SK-N-SH (cell line): ENCODE results near the gene BCAR3. TPM values are rescaled to one million over a fixed set of nuclear protein-coding genes. Genes with fewer than 3 reads are reported as not detected.

ENCODE experiments used
- CTCF ChIA-PET: fragments of 300-600, 350-600 bp; formaldehyde crosslinking; extraction: SDS; loops from one replicate; lab custom pipeline; 2021; lab: Yijun Ruan, JAX
- POLR2A ChIA-PET: fragments of 350-600 bp; sonication (Branson Sonifier 250); formaldehyde crosslinking; extraction: SDS; loops from one replicate; lab custom pipeline; 2020; ENCODE audit warnings: antibody characterized with exemption, inconsistent platforms; lab: Yijun Ruan, JAX
- DNase-seq: peaks from one replicate; pipeline ENCODE4 v3.0.0; 2012
- H2AFZ ChIP-seq: fragments of 200-600 bp; sonication (generic); 2 replicates; pipeline ENCODE4 v1.8.1; 2016; ENCODE audit warnings: antibody characterized with exemption, mild to moderate bottlenecking, low read depth
- H3F3A ChIP-seq: fragments of 200-600 bp; sonication (generic); replicated peaks from 2 replicates; pipeline ENCODE3; 2016; ENCODE audit warnings: antibody characterized with exemption, mild to moderate bottlenecking; ENCODE audit not compliant: insufficient read depth
- H3K27ac ChIP-seq, 2 experiments: fragments of 200-500 bp in 1 of 2; fragments of 200-600 bp in 1 of 2; sonication (Bioruptor generic) in 1 of 2; sonication (generic), shearing (Covaris generic) in 1 of 2; 2 replicates each; pipeline versions ENCODE4 v1.5.1 to v1.6.1; 2014 to 2016; ENCODE audit warnings: low read depth in 2 of 2, inconsistent platforms in 1 of 2, low read length in 1 of 2, mild to moderate bottlenecking in 1 of 2, mixed read lengths in 1 of 2
- H3K27me3 ChIP-seq: fragments of 200-600 bp; sonication (generic), shearing (Covaris generic); 2 replicates; pipeline ENCODE4 v1.6.1; 2016; ENCODE audit warnings: mixed run types; ENCODE audit not compliant: insufficient read depth
- H3K36me3 ChIP-seq, 2 experiments: fragments of 200-500 bp in 1 of 2; fragments of 200-600 bp in 1 of 2; sonication (Bioruptor generic) in 1 of 2; sonication (generic) in 1 of 2; replicated peaks in 1 of 2; 2 replicates each; pipeline versions ENCODE3 to v1.5.1; 2014 to 2016; ENCODE audit warnings: low read length in 1 of 2, mild to moderate bottlenecking in 1 of 2; ENCODE audit not compliant: insufficient read depth in 2 of 2, control insufficient read depth in 1 of 2
- H3K4me1 ChIP-seq, 2 experiments: fragments of 200-500 bp in 1 of 2; fragments of 200-600 bp in 1 of 2; sonication (Bioruptor generic) in 1 of 2; sonication (generic), shearing (Covaris generic) in 1 of 2; 2 replicates each; pipeline versions ENCODE4 v1.5.1 to v1.6.1; 2014 to 2016; ENCODE audit warnings: low read depth in 1 of 2, low read length in 1 of 2, mixed run types in 1 of 2; ENCODE audit not compliant: insufficient read depth in 2 of 2, control insufficient read depth in 1 of 2
- H3K4me2 ChIP-seq: fragments of 200-600 bp; sonication (generic), shearing (Covaris generic); 2 replicates; pipeline ENCODE4 v1.6.1; 2017; ENCODE audit warnings: mixed run types
- H3K4me3 ChIP-seq, 2 experiments: fragments of 200-500 bp in 1 of 2; fragments of 200-600 bp in 1 of 2; sonication (Bioruptor generic) in 1 of 2; sonication (generic), shearing (Covaris generic) in 1 of 2; 2 replicates each; pipeline versions ENCODE4 v1.5.1 to v1.8.1; 2014 to 2016; ENCODE audit warnings: low read depth in 2 of 2, inconsistent platforms in 1 of 2, low read length in 1 of 2, mild to moderate bottlenecking in 1 of 2, mixed read lengths in 1 of 2, moderate library complexity in 1 of 2
- H3K79me2 ChIP-seq: fragments of 200-600 bp; sonication (generic); 2 replicates; pipeline ENCODE4 v1.8.1; 2017; ENCODE audit warnings: mild to moderate bottlenecking; ENCODE audit not compliant: insufficient read depth
- H3K9ac ChIP-seq: fragments of 200-600 bp; sonication (generic); 2 replicates; pipeline ENCODE4 v1.6.1; 2017; ENCODE audit warnings: mixed run types
- H3K9me2 ChIP-seq: fragments of 200-600 bp; sonication (generic); 2 replicates; pipeline ENCODE4 v1.6.1; 2017; ENCODE audit warnings: mixed run types
- H3K9me3 ChIP-seq: fragments of 200-600 bp; sonication (generic); 2 replicates; pipeline ENCODE4 v1.6.1; 2017; ENCODE audit warnings: mixed run types, mild to moderate bottlenecking, moderate library complexity
- H4K20me1 ChIP-seq: fragments of 200-600 bp; sonication (generic); 2 replicates; pipeline ENCODE4 v1.6.1; 2017; ENCODE audit warnings: mild to moderate bottlenecking, mixed run types; ENCODE audit not compliant: insufficient read depth
- CHD2 ChIP-seq: fragments of 150-350 bp; IDR thresholded peaks from 2 replicates; pipeline ENCODE4 v1.6.1; 2018; ENCODE audit warnings: low read length; ENCODE audit not compliant: partially characterized antibody
- CTCF ChIP-seq: fragments of 200-600 bp; sonication (generic); IDR thresholded peaks from 2 replicates; pipeline ENCODE4 v1.6.1; 2017; ENCODE audit warnings: antibody characterized with exemption, mild to moderate bottlenecking, moderate library complexity
- ELF1 ChIP-seq: IDR thresholded peaks from 2 replicates; pipeline ENCODE4 v1.4.0; 2012
- EP300 ChIP-seq, 2 experiments: IDR thresholded peaks; 2 replicates each; pipeline versions ENCODE4 v1.4.0 to v1.6.1; 2012; ENCODE audit warnings: borderline replicate concordance in 1 of 2, low read depth in 1 of 2, low read length in 1 of 2
- EZH2phosphoT487 ChIP-seq: fragments of 200-600 bp; sonication (generic); IDR thresholded peaks from 2 replicates; pipeline ENCODE4 v1.6.1; 2017; ENCODE audit warnings: low read depth, mixed run types, mild to moderate bottlenecking, antibody characterized with exemption, moderate library complexity, borderline replicate concordance
- FOXJ3 ChIP-seq: sonication (generic); formaldehyde crosslinking; IDR thresholded peaks from 2 replicates; pipeline ENCODE4 v1.5.1; 2020; ENCODE audit warnings: mild to moderate bottlenecking, missing genetic modification reagents
- JUND ChIP-seq: IDR thresholded peaks from 2 replicates; pipeline ENCODE4 v1.4.0; 2012
- MEF2A ChIP-seq: IDR thresholded peaks from 2 replicates; pipeline ENCODE4 v1.4.0; 2012; ENCODE audit warnings: low read depth, borderline replicate concordance
- MXI1 ChIP-seq: IDR thresholded peaks from 2 replicates; pipeline ENCODE4 v1.6.1; 2012; ENCODE audit warnings: mild to moderate bottlenecking, low read depth, low read length, improper control_type of control experiment
- PBX3 ChIP-seq: IDR thresholded peaks from 2 replicates; pipeline ENCODE4; 2012
- RAD21 ChIP-seq: IDR thresholded peaks from 2 replicates; pipeline ENCODE4 v1.6.1; 2012; ENCODE audit warnings: mild to moderate bottlenecking, low read length
- RFX5 ChIP-seq: IDR thresholded peaks from 2 replicates; pipeline ENCODE4 v1.6.1; 2012; ENCODE audit warnings: mild to moderate bottlenecking, improper control_type of control experiment, low read length
- SIN3A ChIP-seq: IDR thresholded peaks from 2 replicates; pipeline ENCODE4 v1.6.1; 2012; ENCODE audit warnings: low read depth, mild to moderate bottlenecking, low read length, moderate library complexity, borderline replicate concordance
- SMC3 ChIP-seq: IDR thresholded peaks from 2 replicates; pipeline ENCODE4 v1.6.1; 2012; ENCODE audit warnings: low read depth, low read length, improper control_type of control experiment
- TAF1 ChIP-seq: IDR thresholded peaks from 2 replicates; pipeline ENCODE4 v1.6.1; 2012; ENCODE audit warnings: low read depth, mild to moderate bottlenecking, low read length, moderate library complexity, borderline replicate concordance
- TCF12 ChIP-seq: IDR thresholded peaks from 2 replicates; pipeline ENCODE4 v1.4.0; 2012
- USF1 ChIP-seq: IDR thresholded peaks from 2 replicates; pipeline ENCODE4 v1.4.0; 2012; ENCODE audit warnings: low read depth, borderline replicate concordance
- YY1 ChIP-seq: IDR thresholded peaks from 2 replicates; pipeline ENCODE4 v1.4.0; 2012; ENCODE audit warnings: low read depth, mild to moderate bottlenecking
- WGBS: methylation state at CpG from one replicate; pipeline ENCODE4 v1.1.6; 2017; ENCODE audit warnings: low lambda C conversion rate; 5-methylcytosine and 5-hydroxymethylcytosine counted together
- polyA plus RNA-seq, 3 experiments: library from polyadenylated mRNA; depleted of rRNA; stranded (reverse); fragments of >200 nt; gene quantifications; 2 replicates each; pipeline ENCODE4 v1.2.3, GENCODE V29; 2012
- TF ChIP-seq, protein P1 (sequence below): IDR thresholded peaks from 2 replicates; pipeline ENCODE4 v1.4.0; 2012; ENCODE audit warnings: low read depth, borderline replicate concordance

The BCAR3 gene
- polyA plus RNA-seq, 1 of the 3 experiments (the other 2 are of a cell fraction) = 58.4 TPM

DNA sequence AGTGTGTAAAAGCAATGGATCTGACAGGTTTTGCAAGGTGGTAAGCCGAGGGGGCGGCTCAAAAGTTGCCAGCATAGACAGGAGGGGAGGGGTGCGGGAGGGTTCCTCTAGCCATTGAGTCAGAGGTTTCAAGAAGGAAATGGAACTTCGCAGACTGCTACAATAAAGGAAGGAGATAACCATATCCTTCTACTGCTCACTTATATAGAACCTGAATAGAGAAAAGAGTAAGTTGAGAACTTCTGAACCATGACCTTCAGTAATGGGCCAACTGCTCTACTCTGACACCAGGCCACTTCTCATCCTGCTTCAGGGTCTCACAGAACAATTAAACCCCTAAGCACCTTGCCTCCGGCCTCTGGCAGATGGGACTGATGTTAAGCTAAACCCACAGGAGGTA lies 26.3 kb upstream of the BCAR3 start (continued):
- TF ChIP-seq CHD2 (no peak), USF1 (no peak), SMC3 (no peak), FOXJ3 (no peak), PBX3 (no peak), EZH2phosphoT487 (no peak), MEF2A (no peak), RFX5 (no peak)
- TF ChIP-seq, all 33 proteins: peak for 0

- no peaks in the 10 kb centered on the region for H4K20me1 ChIP-seq
- H3K4me3 ChIP-seq = no peak overlapping the region
- peaks cover 25% of the 10 kb centered on the region for H3F3A ChIP-seq
- H3K27ac ChIP-seq = peak overlapping the region in 1 of 2 experiments; percentile 27; a peak in 2 of 4 replicates
- no peaks in the 10 kb centered on the region for H3K9me3 ChIP-seq
- no peaks in the 10 kb centered on the region for H3K27me3 ChIP-seq
- no peak overlapping the region for H3K4me2 ChIP-seq
- no peak overlapping the region for H3K9ac ChIP-seq
- TF ChIP-seq EP300 (IDR thresholded peaks at IDR 0.05; ENCODE audit: borderline replicate concordance in 1 of 2, low read depth in 1 of 2, low read length in 1 of 2) (no peak), TAF1 (no peak), CHD2 (no peak), RAD21 (no peak), YY1 (no peak), TCF12 (no peak), RFX5 (no peak), SIN3A (no peak), CTCF (no peak), ELF1 (no peak), MXI1 (no peak), JUND (no peak), USF1 (no peak)
- TF ChIP-seq, protein P1, sequence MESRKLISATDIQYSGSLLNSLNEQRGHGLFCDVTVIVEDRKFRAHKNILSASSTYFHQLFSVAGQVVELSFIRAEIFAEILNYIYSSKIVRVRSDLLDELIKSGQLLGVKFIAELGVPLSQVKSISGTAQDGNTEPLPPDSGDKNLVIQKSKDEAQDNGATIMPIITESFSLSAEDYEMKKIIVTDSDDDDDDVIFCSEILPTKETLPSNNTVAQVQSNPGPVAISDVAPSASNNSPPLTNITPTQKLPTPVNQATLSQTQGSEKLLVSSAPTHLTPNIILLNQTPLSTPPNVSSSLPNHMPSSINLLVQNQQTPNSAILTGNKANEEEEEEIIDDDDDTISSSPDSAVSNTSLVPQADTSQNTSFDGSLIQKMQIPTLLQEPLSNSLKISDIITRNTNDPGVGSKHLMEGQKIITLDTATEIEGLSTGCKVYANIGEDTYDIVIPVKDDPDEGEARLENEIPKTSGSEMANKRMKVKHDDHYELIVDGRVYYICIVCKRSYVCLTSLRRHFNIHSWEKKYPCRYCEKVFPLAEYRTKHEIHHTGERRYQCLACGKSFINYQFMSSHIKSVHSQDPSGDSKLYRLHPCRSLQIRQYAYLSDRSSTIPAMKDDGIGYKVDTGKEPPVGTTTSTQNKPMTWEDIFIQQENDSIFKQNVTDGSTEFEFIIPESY = no peak
- TF ChIP-seq, all 33 proteins: peak for 0
- WGBS = 96% methylated on average over 3 of the region's 3 CpGs
- no peak for DNase-seq
- H3K4me1 ChIP-seq = peaks cover 40 to 53% of the 10 kb centered on the region in 2 experiments
- H3K9me2 ChIP-seq = no peaks in the 10 kb centered on the region
- POLR2A ChIA-PET = no interaction called here
- CTCF ChIA-PET = interaction anchor here (0.7 to 2.6 kb wide), 5 partner anchors 16 to 401 kb away, joined by 3 to 14 read pairs (median 3); no protein-coding TSS in a partner anchor
- no peaks in the 10 kb centered on the region for H3K36me3 ChIP-seq
- H2AFZ ChIP-seq = no peak overlapping the region
- H3K79me2 ChIP-seq = peaks cover 2% of the 10 kb centered on the region; the same call in 1 of the 2 replicates
Observed at GRCh38 chr1:93705892-93706500, 24.4 kb upstream of the BCAR3 start.
